K562 (cell line): ENCODE results near the gene FTO. TPM values are rescaled to one million over a fixed set of nuclear protein-coding genes. Genes with fewer than 3 reads are reported as not detected.

Experiments
- ATAC-seq: fragments of 200-7000 bp; cut with Tn5 transposase; 3 replicates; pipeline ENCODE4 v1.9.1; 2020; ENCODE audit warnings: moderate library complexity
- BruUV-seq: library from RNA; stranded (reverse); fragments of 400-500 nt; replicated peaks from 2 replicates; lab custom pipeline; 2021; lab: Mats Ljungman, UMichigan
- CTCF ChIA-PET: fragments of 300-600 bp; formaldehyde crosslinking; extraction: SDS; loops from one replicate; lab custom pipeline; 2021; ENCODE audit warnings: low intra/inter-chr PET ratio; lab: Yijun Ruan, JAX
- POLR2A ChIA-PET: fragments of 300-600, 350-650 bp; sonication (Branson Sonifier 250); formaldehyde crosslinking; extraction: SDS; loops from one replicate; lab custom pipeline; 2021; ENCODE audit warnings: antibody characterized with exemption, inconsistent platforms; lab: Yijun Ruan, JAX
- DNase-seq, 4 experiments: peaks; one replicate each; pipeline versions ENCODE4 v3.0.0 to v3.0.0-alpha.2; 2011 to 2018; ENCODE audit warnings: low spot score in 3 of 4, mixed read lengths in 3 of 4; ENCODE audit errors: extremely low read depth in 1 of 4
- FAIRE-seq: peaks from 2 replicates; lab custom pipeline; 2011; peaks lifted over from hg19 to GRCh38; lab: Jason Lieb, UNC
- H2AFZ ChIP-seq: 2 replicates; pipeline ENCODE4 v1.6.0; 2011; ENCODE audit warnings: low read depth, low read length, control low read depth, inconsistent platforms
- H3K27ac ChIP-seq: fragments of 200-600 bp; 3 replicates; pipeline ENCODE4 v1.8.0; 2011; ENCODE audit warnings: low read depth, mild to moderate bottlenecking, control low read depth, inconsistent platforms, low read length, moderate library complexity, mixed read lengths; ENCODE audit errors: extremely low read depth
- H3K27me3 ChIP-seq, 2 experiments: fragments of 300-600 bp in 1 of 2; 2 replicates in 1 of 2; 3 replicates in 1 of 2; pipeline versions ENCODE4 v1.6.0 to v1.8.0; 2011; ENCODE audit warnings: inconsistent platforms in 2 of 2, low read length in 2 of 2, mild to moderate bottlenecking in 1 of 2, mixed read lengths in 1 of 2, moderate library complexity in 1 of 2; ENCODE audit not compliant: control insufficient read depth in 2 of 2, insufficient read depth in 2 of 2
- H3K36me3 ChIP-seq: fragments of 300-600 bp; 3 replicates; pipeline ENCODE4 v1.8.0; 2011; ENCODE audit warnings: mild to moderate bottlenecking, low read length, inconsistent platforms; ENCODE audit not compliant: control insufficient read depth, insufficient read depth
- H3K4me1 ChIP-seq, 2 experiments: fragments of 200-600 bp in 1 of 2; replicated peaks in 1 of 2; 2 replicates in 1 of 2; 3 replicates in 1 of 2; pipeline versions ENCODE4 v1.5.1 to v1.8.0; 2011; ENCODE audit warnings: inconsistent platforms in 2 of 2, low read length in 2 of 2, mild to moderate bottlenecking in 1 of 2, mixed read lengths in 1 of 2, moderate library complexity in 1 of 2; ENCODE audit not compliant: control insufficient read depth in 2 of 2, insufficient read depth in 2 of 2
- H3K4me2 ChIP-seq: 2 replicates; pipeline ENCODE4 v1.6.1; 2011; ENCODE audit warnings: low read length, control low read depth, inconsistent platforms, mixed read lengths; ENCODE audit not compliant: insufficient read depth
- H3K4me3 ChIP-seq: fragments of 200-600 bp; sonication (generic), shearing (Covaris generic); 2 replicates; pipeline ENCODE4 v1.5.1; 2016; ENCODE audit warnings: control low read depth, inconsistent platforms
- H3K79me2 ChIP-seq: fragments of 200-600 bp; 3 replicates; pipeline ENCODE4 v1.8.0; 2011; ENCODE audit warnings: low read length, inconsistent platforms; ENCODE audit not compliant: control insufficient read depth, insufficient read depth
- H3K9ac ChIP-seq, 2 experiments: 2 replicates each; pipeline versions ENCODE4 v1.6.0 to v1.6.1; 2011; ENCODE audit warnings: low read depth in 2 of 2, low read length in 2 of 2, control low read depth in 1 of 2, inconsistent platforms in 1 of 2, mild to moderate bottlenecking in 1 of 2, mixed read lengths in 1 of 2; ENCODE audit not compliant: insufficient read depth in 1 of 2
- H3K9me1 ChIP-seq: one replicate; pipeline ENCODE4 v1.6.0; 2011; ENCODE audit warnings: inconsistent platforms, mild to moderate bottlenecking, low read length, moderate library complexity; ENCODE audit not compliant: control insufficient read depth, insufficient read depth
- H3K9me3 ChIP-seq: replicated peaks from 2 replicates; pipeline ENCODE4 v1.5.1; 2011; ENCODE audit warnings: low read depth, low read length, inconsistent platforms; ENCODE audit not compliant: control insufficient read depth, insufficient read depth
- H4K20me1 ChIP-seq: replicated peaks from 2 replicates; pipeline ENCODE4 v1.6.1; 2011; ENCODE audit warnings: low read length, inconsistent platforms, mixed read lengths; ENCODE audit not compliant: control insufficient read depth, insufficient read depth
- HDGF ChIP-seq: fragments of 450-650 bp; IDR thresholded peaks from 2 replicates; pipeline ENCODE4 v1.6.1; 2016
- MAFK ChIP-seq: IDR thresholded peaks from 2 replicates; pipeline ENCODE4 v1.6.1; 2011; ENCODE audit warnings: low read length, improper control_type of control experiment
- MEF2D ChIP-seq: conservative IDR thresholded peaks from 2 replicates; pipeline ENCODE4 v1.6.1; 2016; ENCODE audit warnings: low read depth, missing genetic modification characterization, missing compliant biosample characterization
- NR2C1 ChIP-seq, 2 experiments: fragments of 450-650 bp; IDR thresholded peaks; 2 replicates each; pipeline ENCODE4 v1.6.1; 2017; ENCODE audit warnings: mild to moderate bottlenecking in 2 of 2, antibody characterized with exemption in 1 of 2, inconsistent platforms in 1 of 2, missing compliant biosample characterization in 1 of 2, missing genetic modification characterization in 1 of 2
- RAD51 ChIP-seq: fragments of 450-650 bp; IDR thresholded peaks from 2 replicates; pipeline ENCODE4 v1.7.1; 2016; ENCODE audit warnings: low read depth, mild to moderate bottlenecking, borderline replicate concordance
- SIN3B ChIP-seq: fragments of 450-650 bp; IDR thresholded peaks from 2 replicates; pipeline ENCODE4 v1.6.1; 2017; ENCODE audit warnings: low read depth, mild to moderate bottlenecking, moderate library complexity
- SMARCA4 ChIP-seq: fragments of 450-650 bp; IDR thresholded peaks from 2 replicates; pipeline ENCODE4 v1.6.1; 2016
- TAF15 ChIP-seq: fragments of 200-400 bp; formaldehyde crosslinking; IDR thresholded peaks from 2 replicates; pipeline ENCODE4 v1.6.1; 2017; ENCODE audit warnings: mild to moderate bottlenecking, low read depth, low read length, moderate library complexity
- U2AF2 ChIP-seq: fragments of 200-400 bp; formaldehyde crosslinking; optimal IDR thresholded peaks from 2 replicates; pipeline ENCODE3; 2017; ENCODE audit warnings: low read depth, mild to moderate bottlenecking, low read length
- ZNF239 ChIP-seq: fragments of 250-450 bp; sonication (Bioruptor Pico); IDR thresholded peaks from 2 replicates; pipeline ENCODE4 v1.4.0; 2020; ENCODE audit warnings: mild to moderate bottlenecking
- ZNF316 ChIP-seq: fragments of 450-650 bp; IDR thresholded peaks from 2 replicates; pipeline ENCODE4 v1.6.1; 2016
- ZNF785 ChIP-seq: fragments of 250-450 bp; sonication (Bioruptor Pico); IDR thresholded peaks from 2 replicates; pipeline ENCODE4 v1.4.0; 2020; ENCODE audit warnings: mild to moderate bottlenecking
- WGBS: fragments of 100-300 bp; shearing (Covaris generic); methylation state at CpG from one replicate; pipeline ENCODE4 v1.1.6; 2016; ENCODE audit warnings: low coverage, mixed read lengths; ENCODE audit not compliant: insufficient coverage; ENCODE audit errors: missing lambda C conversion rate; 5-methylcytosine and 5-hydroxymethylcytosine counted together
- in situ Hi-C: fragments of 300-500 bp; cut with MboI; formaldehyde crosslinking; loops from 4 replicates; pipeline ENCODE4 v1.15.0; 2018; ENCODE audit warnings: inconsistent platforms, mixed read lengths
- intact Hi-C: fragments of 100-400 bp; cut with micrococcal nuclease; formaldehyde crosslinking; loops from 2 replicates; pipeline ENCODE4 v1.14.2; 2022
- polyA plus RNA-seq, 8 experiments: library from polyadenylated mRNA; depleted of rRNA in 4 of 8; stranded (reverse) in 5 of 8; unstranded in 3 of 8; fragments of >200 nt; fragmentation: Nextera tagmentation in 2 of 8; fragmentation: Illumina TruSeq in 1 of 8; extraction: Ambion mirVana in 2 of 8; extraction: Trizol in 1 of 8; gene quantifications; 2 replicates each; pipeline versions ENCODE4 v1.2.1 to v1.2.3, GENCODE V29; 2011 to 2014; ENCODE audit warnings: inconsistent platforms in 1 of 8, missing spikeins in 1 of 8
- total RNA-seq, 7 experiments: library from RNA; depleted of rRNA in 6 of 7; stranded (reverse); fragments of >200 nt in 6 of 7; fragmentation: Illumina TruSeq in 2 of 7; extraction: Trizol in 2 of 7; gene quantifications; 2 replicates each; pipeline versions ENCODE4 v1.2.1 to v1.2.3, GENCODE V29; 2011 to 2021; ENCODE audit warnings: low replicate concordance in 1 of 7
- TF ChIP-seq, protein P1 (sequence below): sonication (generic); formaldehyde crosslinking; IDR thresholded peaks from 2 replicates; pipeline ENCODE4 v1.8.1; 2023; ENCODE audit warnings: mild to moderate bottlenecking, missing genetic modification reagents, moderate library complexity
- TF ChIP-seq, protein P2 (sequence below): fragments of 450-650 bp; formaldehyde crosslinking; IDR thresholded peaks from 2 replicates; pipeline ENCODE4 v1.4.0; 2020; ENCODE audit warnings: mild to moderate bottlenecking, moderate library complexity

Gene FTO
- total and polyA plus RNA-seq, 9 of the 15 experiments (the other 6 are each of a cell fraction or from before 2014, with no cell fraction given), result 11.3 to 27.7 (median 25.5) TPM

DNA sequence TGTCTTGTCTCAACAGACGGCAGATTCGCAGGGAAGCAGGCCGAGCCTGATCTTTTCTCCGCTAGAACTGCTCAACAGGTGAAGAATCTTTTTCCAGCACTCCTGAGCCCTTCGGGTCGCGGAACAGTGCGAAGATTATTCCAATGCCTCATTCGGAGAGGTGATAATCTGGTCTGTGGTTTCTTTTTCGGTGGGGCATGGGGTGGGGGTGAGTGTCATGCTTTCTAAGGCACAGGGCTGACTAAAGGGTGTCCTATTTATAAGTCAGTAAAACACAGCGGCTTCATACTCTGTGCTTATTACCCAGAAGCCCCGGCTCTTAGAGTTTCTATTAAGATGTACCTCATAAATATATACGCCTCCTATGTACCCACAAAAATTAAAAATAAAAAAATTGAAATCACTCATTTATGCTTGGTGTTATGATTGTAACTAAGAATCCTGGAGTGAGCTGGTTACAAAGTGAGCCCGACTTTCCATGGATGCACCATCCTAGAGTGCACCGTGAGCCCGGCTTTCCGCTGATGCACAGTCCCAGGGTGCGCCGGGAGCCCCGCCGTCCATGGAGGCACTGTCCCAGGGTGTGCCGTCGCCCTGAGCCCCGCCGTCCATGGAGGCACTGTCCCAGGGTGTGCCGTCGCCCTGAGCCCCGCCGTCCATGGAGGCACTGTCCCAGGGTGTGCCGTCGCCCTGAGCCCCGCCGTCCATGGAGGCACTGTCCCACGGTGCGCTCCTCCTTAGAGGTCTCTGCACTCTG is 417.8 kb downstream of the FTO start (continued):
- TF ChIP-seq, protein P1, sequence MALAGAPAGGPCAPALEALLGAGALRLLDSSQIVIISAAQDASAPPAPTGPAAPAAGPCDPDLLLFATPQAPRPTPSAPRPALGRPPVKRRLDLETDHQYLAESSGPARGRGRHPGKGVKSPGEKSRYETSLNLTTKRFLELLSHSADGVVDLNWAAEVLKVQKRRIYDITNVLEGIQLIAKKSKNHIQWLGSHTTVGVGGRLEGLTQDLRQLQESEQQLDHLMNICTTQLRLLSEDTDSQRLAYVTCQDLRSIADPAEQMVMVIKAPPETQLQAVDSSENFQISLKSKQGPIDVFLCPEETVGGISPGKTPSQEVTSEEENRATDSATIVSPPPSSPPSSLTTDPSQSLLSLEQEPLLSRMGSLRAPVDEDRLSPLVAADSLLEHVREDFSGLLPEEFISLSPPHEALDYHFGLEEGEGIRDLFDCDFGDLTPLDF (CRISPR knock-in tag), result no peak
- no peak for TF ChIP-seq HDGF

DNA sequence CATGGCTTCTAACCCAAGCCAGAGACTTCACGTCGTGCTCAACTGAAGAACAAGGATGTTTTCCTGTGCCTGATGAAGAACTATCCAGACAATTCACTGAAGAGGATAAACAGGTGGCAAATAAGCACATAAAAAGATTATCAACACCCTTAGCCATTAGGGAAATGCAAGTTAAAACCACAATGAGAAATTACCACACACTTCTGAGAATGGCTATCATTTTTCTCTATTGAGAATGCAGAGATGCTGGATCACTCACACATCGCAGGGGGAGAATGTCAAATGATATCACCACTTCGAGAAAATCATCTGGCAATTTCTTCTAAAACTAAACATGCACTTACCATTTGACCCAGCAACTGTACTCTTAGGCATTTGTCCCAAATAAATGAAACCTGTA is 419.8 kb downstream of the FTO start:
- Histone ChIP-seq H3K4me1 (no peaks in the 10 kb centered on the region), H3K36me3 (no peaks in the 10 kb centered on the region), H3K4me3 (no peak overlapping the region), H3K9me3 (no peaks in the 10 kb centered on the region), H3K9me1 (no peaks in the 10 kb centered on the region), H3K27ac (no peak overlapping the region), H3K9ac (no peak overlapping the region), H4K20me1 (no peaks in the 10 kb centered on the region; the same call in 1 of the 2 replicates), H3K4me2 (no peak overlapping the region), H3K27me3 (peaks cover 25 to 28% of the 10 kb centered on the region in 2 experiments; a peak in 4 of 5 replicates), H3K79me2 (no peaks in the 10 kb centered on the region), H2AFZ (no peak overlapping the region)
- ChIA-PET POLR2A (no interaction called here), CTCF (no interaction called here)
- in situ Hi-C loops, result no loop called here
- intact Hi-C loops, result no loop called here
- no TSS peak for BruUV-seq
- FAIRE-seq (no peak), DNase-seq (no peak), ATAC-seq (no peak)
- 0% methylated on average over 4 of the region's 4 CpGs for WGBS
- TF ChIP-seq MAFK (no peak), NR2C1 (IDR thresholded peaks at IDR 0.05) (no peak), NR2C1 (tag; IDR thresholded peaks at IDR 0.05) (no peak), ZNF316 (no peak), RAD51 (no peak), SIN3B (no peak), ZNF239 (CRISPR knock-in tag) (no peak), MEF2D (tag) (no peak), TAF15 (no peak), ZNF785 (no peak), U2AF2 (no peak), SMARCA4 (no peak)
- TF ChIP-seq, protein P2, sequence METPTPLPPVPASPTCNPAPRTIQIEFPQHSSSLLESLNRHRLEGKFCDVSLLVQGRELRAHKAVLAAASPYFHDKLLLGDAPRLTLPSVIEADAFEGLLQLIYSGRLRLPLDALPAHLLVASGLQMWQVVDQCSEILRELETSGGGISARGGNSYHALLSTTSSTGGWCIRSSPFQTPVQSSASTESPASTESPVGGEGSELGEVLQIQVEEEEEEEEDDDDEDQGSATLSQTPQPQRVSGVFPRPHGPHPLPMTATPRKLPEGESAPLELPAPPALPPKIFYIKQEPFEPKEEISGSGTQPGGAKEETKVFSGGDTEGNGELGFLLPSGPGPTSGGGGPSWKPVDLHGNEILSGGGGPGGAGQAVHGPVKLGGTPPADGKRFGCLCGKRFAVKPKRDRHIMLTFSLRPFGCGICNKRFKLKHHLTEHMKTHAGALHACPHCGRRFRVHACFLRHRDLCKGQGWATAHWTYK, result no peak
